HAP-1 (cell line): Measurements from ENCODE around the gene SMC6.

Experiments used
- DNase-seq, 2 experiments: peaks; one replicate each; pipeline ENCODE4 v3.0.0-alpha.2; 2016 to 2020; ENCODE audit warnings: low spot score in 2 of 2
- H3K27me3 ChIP-seq: fragments of 250-450 bp; sonication (Bioruptor Pico); 2 replicates; pipeline ENCODE4 v1.5.1; 2020; ENCODE audit warnings: low read depth, mild to moderate bottlenecking, moderate library complexity
- H3K36me3 ChIP-seq: fragments of 250-450 bp; sonication (Bioruptor Pico); replicated peaks from 2 replicates; pipeline ENCODE4 v1.5.1; 2020; ENCODE audit warnings: mild to moderate bottlenecking
- H3K4me1 ChIP-seq: fragments of 250-450 bp; sonication (Bioruptor Pico); 2 replicates; pipeline ENCODE4 v1.5.1; 2020; ENCODE audit warnings: mild to moderate bottlenecking
- H3K4me3 ChIP-seq: fragments of 250-450 bp; sonication (Bioruptor Pico); 2 replicates; pipeline ENCODE4 v1.5.1; 2020; ENCODE audit warnings: mild to moderate bottlenecking, moderate library complexity
- H3K9me3 ChIP-seq: fragments of 250-450 bp; sonication (Bioruptor Pico); 2 replicates; pipeline ENCODE4 v1.5.1; 2020; ENCODE audit warnings: mild to moderate bottlenecking, moderate library complexity
- in situ Hi-C: fragments of 300-500 bp; cut with MboI; formaldehyde crosslinking; loops from 3 replicates; pipeline ENCODE4 v1.14.3; 2020; ENCODE audit warnings: low sequenced_read_pairs, inconsistent platforms, mixed read lengths

SMC6 gene

DNA sequence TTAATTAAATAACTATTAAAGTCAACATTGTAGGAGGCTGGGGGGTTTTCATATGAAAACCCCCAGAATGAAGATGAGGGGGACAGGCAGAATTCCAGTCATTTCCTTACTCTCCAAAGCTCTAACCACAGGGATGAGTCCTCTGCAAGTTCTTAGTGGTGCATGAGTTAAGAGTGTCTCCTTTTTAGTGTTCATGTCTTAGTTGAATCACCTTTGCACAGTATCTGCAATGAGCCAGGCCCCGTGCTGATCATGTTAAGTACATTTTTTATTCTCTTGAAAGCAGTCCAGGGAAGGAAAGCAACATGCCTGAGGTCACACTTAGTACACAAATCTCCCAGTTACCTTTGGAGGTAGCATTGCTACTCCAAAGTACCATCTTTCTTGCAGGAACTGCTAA lies 36.9 kb upstream of the SMC6 start:
- no peak for DNase-seq
- H3K9me3 ChIP-seq: no peaks in the 10 kb centered on the region
- no peak overlapping the region for H3K4me3 ChIP-seq
- H3K36me3 ChIP-seq: no peaks in the 10 kb centered on the region
- in situ Hi-C loops: no loop called here
- H3K4me1 ChIP-seq: peaks cover 11% of the 10 kb centered on the region
- no peaks in the 10 kb centered on the region for H3K27me3 ChIP-seq

DNA sequence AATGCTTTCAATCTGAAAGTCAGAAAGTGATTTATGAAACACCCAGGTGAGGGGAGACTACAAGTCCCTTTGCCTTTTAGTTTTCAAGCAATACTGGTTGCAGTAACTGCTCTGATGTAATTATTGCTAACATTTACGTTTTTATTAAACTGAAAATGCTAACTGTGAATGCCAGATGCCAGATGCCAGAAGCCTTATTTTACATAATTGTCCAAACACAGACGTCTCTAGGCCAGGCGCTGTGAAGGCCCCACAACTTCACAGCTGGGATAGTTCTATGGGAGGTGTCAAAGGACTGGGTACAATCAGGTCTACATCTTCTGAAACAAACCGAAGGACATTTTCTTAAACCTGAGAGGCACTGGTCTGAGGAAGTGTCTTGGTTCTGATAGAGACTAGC lies 35.2 kb upstream of the SMC6 start:
- peaks cover 3% of the 10 kb centered on the region; the same call in 1 of the 2 replicates for H3K36me3 ChIP-seq
- in situ Hi-C loops: no loop called here
- H3K4me1 ChIP-seq: peaks cover 11% of the 10 kb centered on the region

DNA sequence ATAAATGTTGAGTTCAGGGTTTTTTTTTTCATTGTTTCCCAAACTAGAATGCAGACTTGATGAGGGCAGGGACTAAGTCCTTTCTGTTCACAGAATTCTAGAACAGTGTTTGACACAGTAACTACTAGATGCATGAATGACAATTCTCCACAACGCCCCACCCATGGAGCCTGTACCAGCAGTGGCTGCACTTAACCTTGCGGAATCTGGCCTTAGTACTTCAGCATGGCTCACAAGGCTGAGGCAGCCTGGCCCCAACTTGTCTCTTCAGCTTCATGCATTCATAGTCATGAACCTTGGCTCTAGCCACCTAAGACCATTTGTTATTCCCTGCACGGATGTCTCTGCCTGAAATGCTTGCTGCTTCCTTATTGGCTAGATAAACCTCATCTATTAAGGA lies 33.1 kb upstream of the SMC6 start:
- Histone ChIP-seq H3K9me3 (no peaks in the 10 kb centered on the region), H3K4me3 (no peak overlapping the region), H3K4me1 (peaks cover 11% of the 10 kb centered on the region), H3K27me3 (no peaks in the 10 kb centered on the region), H3K36me3 (peaks cover 11% of the 10 kb centered on the region; the same call in 1 of the 2 replicates)
- in situ Hi-C loops: no loop called here
- no peak for DNase-seq

More for the DNA sequence above, 35.2 kb upstream of the SMC6 start:
- Histone ChIP-seq H3K4me3 (no peak overlapping the region), H3K27me3 (no peaks in the 10 kb centered on the region), H3K9me3 (no peaks in the 10 kb centered on the region)
- DNase-seq: no peak

DNA sequence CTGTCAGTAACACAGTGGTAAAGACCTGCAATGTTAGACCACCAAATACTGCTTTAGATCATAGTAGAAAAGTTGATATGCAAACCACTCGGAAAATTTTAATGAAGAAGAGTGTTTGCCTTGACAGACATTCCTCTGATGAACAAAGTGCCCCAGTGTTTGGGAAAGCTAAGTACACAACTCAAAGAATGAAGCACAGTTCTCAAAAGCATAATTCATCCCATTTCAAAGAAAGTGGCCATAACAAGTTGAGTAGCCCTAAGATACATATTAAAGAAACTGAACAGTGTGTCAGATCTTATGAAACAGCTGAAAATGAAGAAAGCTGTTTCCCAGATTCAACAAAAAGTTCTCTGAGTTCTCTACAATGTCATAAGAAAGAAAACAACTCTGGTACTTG lies 27.9 kb upstream of the SMC6 start:
- H3K4me3 ChIP-seq: no peak overlapping the region
- H3K9me3 ChIP-seq: no peaks in the 10 kb centered on the region
- peaks cover 26% of the 10 kb centered on the region for H3K36me3 ChIP-seq
- no peaks in the 10 kb centered on the region for H3K4me1 ChIP-seq
- no peak for DNase-seq
- in situ Hi-C loops: no loop called here
- H3K27me3 ChIP-seq: no peaks in the 10 kb centered on the region

DNA sequence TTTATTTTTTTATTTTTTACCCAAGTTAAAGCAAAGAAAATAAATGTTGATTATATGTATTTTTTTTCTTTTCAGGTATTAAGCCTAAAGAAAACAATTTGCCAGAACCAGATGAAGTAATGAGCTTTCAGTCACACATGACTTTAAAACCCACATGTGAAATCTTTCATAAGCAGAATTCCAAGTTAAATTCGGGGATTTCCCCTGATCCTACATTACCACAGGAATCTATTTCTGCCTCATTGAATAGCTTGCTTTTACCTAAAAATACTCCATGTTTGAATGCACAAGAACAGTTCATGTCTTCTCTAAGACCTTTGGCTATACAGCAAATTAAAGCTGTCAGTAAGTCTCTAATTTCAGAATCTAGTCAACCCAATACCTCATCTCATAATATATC lies 26.9 kb upstream of the SMC6 start:
- Histone ChIP-seq H3K27me3 (no peaks in the 10 kb centered on the region), H3K4me1 (no peaks in the 10 kb centered on the region), H3K4me3 (no peak overlapping the region), H3K9me3 (no peaks in the 10 kb centered on the region), H3K36me3 (peaks cover 26% of the 10 kb centered on the region)
- in situ Hi-C loops: no loop called here
- DNase-seq: no peak

DNA sequence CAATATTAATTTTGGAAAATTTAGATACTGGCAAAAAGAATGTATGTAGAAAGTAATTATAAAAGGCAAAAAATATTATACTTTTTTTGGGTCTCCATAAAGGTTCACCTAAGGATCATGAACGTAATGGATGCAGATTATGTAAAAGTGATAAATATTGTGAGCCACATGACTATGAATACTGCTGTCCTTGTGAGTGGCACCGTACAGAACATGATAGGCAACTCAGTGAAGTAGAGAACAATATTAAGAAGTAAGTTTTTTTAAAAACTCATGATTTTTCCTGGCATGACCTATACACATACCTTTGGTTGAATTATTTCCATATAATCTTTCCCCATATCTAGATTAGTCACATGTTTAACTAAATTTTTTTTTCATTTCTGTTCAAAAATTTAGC lies 18.9 kb upstream of the SMC6 start:
- Histone ChIP-seq H3K4me1 (no peaks in the 10 kb centered on the region), H3K36me3 (peaks cover 36% of the 10 kb centered on the region), H3K27me3 (no peaks in the 10 kb centered on the region), H3K9me3 (no peaks in the 10 kb centered on the region), H3K4me3 (no peak overlapping the region)
- no peak for DNase-seq
- in situ Hi-C loops: no loop called here

DNA sequence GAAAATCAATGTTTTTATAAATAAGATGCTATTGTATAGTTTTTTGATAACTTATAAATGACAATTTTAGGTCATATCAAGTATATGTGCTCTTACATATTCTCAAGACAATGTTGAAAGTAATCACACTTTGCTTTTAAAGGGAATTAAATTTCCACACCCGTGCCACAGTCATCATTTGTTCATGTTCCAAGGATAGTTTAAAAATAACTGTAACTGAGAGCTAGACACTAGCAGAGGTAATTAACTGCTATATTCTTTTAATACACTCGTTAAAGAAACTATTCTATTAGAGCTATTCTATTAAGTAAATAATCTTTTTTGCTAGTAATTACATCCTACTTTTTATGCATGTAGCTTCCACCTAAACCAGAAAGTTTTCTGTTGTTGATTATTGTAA lies 18.3 kb upstream of the SMC6 start:
- DNase-seq: no peak
- no peaks in the 10 kb centered on the region for H3K9me3 ChIP-seq
- no peak overlapping the region for H3K4me3 ChIP-seq
- in situ Hi-C loops: no loop called here
- H3K27me3 ChIP-seq: no peaks in the 10 kb centered on the region
- peaks cover 35% of the 10 kb centered on the region for H3K36me3 ChIP-seq
- H3K4me1 ChIP-seq: no peaks in the 10 kb centered on the region

DNA sequence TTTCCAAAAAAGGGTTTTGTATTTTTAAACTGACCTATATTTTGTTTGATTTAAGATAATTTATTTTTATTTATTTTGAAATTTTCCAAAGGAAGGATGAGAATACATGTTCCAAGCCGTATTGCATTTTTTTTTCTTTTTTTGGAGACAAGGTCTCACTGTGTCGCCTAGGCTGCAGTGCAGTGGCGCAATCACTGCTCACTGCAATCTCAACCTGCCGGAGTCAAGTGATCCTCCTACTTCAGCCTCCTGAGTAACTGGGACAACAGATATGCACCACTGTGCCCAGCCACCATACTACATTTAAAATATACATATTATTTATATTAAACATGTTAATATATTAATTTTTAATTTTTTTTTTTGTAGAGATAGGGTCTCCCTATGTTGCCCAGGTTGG lies 15.3 kb upstream of the SMC6 start:
- peaks cover 43% of the 10 kb centered on the region for H3K36me3 ChIP-seq
- H3K4me3 ChIP-seq: no peak overlapping the region
- H3K27me3 ChIP-seq: no peaks in the 10 kb centered on the region
- in situ Hi-C loops: no loop called here
- DNase-seq: no peak
- H3K9me3 ChIP-seq: no peaks in the 10 kb centered on the region
- no peaks in the 10 kb centered on the region for H3K4me1 ChIP-seq

DNA sequence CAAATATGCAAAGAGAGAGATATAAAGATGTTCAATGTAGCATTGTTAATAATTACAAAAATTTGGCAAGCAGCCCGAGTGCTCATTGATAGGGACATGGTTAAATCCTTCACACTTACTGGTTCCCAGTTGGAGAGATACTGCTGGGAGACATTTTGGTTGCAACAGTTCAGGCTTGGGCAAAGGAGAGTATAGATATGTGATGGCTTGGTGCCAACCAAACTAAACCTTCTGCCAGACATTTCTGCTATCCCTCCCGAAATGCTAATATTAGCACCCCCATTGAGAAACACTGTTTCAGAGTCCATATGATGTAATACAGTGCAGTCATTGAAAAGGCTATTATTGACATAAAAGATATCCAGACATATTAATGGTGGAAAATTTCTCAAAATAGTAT lies 11.8 kb upstream of the SMC6 start:
- Histone ChIP-seq H3K9me3 (no peaks in the 10 kb centered on the region), H3K27me3 (no peaks in the 10 kb centered on the region), H3K4me3 (no peak overlapping the region), H3K4me1 (no peaks in the 10 kb centered on the region), H3K36me3 (peaks cover 35% of the 10 kb centered on the region)
- in situ Hi-C loops: no loop called here
- no peak for DNase-seq

DNA sequence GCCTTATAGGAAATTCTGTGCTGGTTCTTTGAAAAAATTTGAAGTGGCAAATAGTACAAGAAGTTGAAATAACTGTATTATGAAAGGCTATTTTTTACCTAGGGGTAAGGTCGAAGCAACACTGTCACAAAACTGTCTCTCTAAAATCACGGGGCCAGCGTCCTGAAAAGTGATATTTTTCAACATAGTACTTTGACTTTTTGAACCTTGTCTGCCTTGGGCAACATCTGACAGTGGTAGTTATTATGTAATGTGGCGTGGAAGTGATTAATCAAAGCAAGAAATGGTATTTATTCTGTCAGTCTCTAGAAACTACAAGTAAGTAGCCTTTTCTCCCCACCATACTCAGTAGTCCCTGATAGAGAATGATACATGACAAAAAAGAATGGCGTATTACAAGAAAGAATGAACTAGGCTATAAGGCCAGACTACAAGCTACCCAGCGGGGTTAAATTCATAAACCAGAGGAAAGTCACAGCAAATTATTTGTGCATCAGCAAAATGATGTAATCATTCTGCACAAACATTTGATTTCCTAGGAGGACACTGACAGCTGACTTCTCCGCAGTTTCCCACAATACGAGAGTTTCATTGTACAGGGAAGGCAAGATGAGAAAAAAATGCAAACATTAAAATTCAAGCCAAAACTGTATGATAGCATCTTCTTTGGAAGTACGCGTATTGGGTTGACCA lies 10.2 kb upstream of the SMC6 start:
- in situ Hi-C loops: no loop called here

DNA sequence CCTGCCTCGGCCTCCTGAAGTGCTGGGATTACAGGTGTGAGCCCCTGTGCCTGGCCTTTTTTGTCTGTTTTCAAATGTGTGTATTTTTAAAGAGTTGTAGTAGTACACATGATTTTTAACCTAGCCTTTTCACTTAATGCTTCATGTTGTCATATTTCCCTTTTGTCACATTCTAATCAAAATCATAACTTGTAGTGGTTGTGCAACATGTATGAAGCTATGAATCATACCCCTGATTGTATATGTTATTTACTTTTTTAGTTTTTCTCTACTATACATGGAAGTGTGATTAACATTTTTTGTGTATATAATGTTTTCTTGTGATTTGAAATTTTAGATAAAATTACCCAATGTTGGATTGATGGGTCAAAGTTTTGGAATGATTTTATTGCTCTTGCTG lies 8.8 kb upstream of the SMC6 start:
- Histone ChIP-seq H3K4me1 (peaks cover 21% of the 10 kb centered on the region), H3K36me3 (peaks cover 23% of the 10 kb centered on the region)
- in situ Hi-C loops: no loop called here

More for the DNA sequence above, 10.2 kb upstream of the SMC6 start:
- Histone ChIP-seq H3K4me1 (peaks cover 10% of the 10 kb centered on the region), H3K4me3 (no peak overlapping the region), H3K27me3 (no peaks in the 10 kb centered on the region), H3K36me3 (peaks cover 35% of the 10 kb centered on the region), H3K9me3 (no peaks in the 10 kb centered on the region)
- no peak for DNase-seq

DNA sequence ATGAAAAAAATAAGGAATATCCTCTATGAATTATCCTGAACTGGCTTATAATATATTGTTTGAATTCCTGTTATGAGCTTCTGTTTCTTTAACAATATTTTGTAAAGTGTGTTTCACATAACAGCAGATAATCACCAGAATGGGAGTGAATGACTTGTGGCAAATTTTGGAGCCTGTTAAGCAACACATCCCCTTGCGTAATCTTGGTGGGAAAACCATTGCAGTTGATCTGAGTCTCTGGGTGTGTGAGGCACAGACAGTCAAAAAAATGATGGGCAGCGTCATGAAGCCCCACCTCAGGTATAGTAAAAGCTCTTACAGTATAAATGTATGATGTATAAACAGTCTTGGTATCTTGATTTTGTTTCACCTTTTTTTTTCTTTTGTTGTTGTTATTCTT lies 6.2 kb upstream of the SMC6 start:
- in situ Hi-C loops: no loop called here
- Histone ChIP-seq H3K4me3 (no peak overlapping the region), H3K36me3 (peaks cover 10% of the 10 kb centered on the region), H3K27me3 (no peaks in the 10 kb centered on the region), H3K4me1 (peaks cover 37% of the 10 kb centered on the region), H3K9me3 (no peaks in the 10 kb centered on the region)
- DNase-seq: no peak

More for the DNA sequence above, 8.8 kb upstream of the SMC6 start:
- no peaks in the 10 kb centered on the region for H3K9me3 ChIP-seq
- H3K27me3 ChIP-seq: no peaks in the 10 kb centered on the region
- H3K4me3 ChIP-seq: no peak overlapping the region
- DNase-seq: no peak

DNA sequence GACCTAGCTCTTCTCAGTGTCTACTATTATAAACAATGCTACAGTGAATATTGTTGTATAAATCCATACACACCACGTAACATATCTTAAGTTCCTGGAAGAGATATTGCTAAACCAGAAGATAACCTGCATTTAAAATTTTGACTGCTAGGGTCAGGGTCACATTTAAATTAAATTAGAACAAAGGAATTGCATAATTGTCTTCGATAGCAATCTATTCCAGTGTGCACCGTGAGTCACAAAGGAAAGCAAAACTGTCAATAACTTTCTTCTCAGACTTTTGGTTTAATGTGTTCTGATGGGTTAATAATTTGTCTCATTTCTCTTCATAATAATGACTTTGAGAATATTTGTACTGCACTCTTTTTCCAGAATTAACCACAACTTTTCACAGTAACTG lies 4.5 kb upstream of the SMC6 start:
- Histone ChIP-seq H3K27me3 (no peaks in the 10 kb centered on the region), H3K9me3 (no peaks in the 10 kb centered on the region), H3K36me3 (peaks cover 9% of the 10 kb centered on the region; the same call in 1 of the 2 replicates), H3K4me3 (no peak overlapping the region), H3K4me1 (peaks cover 38% of the 10 kb centered on the region)
- DNase-seq: no peak
- in situ Hi-C loops: no loop called here

DNA sequence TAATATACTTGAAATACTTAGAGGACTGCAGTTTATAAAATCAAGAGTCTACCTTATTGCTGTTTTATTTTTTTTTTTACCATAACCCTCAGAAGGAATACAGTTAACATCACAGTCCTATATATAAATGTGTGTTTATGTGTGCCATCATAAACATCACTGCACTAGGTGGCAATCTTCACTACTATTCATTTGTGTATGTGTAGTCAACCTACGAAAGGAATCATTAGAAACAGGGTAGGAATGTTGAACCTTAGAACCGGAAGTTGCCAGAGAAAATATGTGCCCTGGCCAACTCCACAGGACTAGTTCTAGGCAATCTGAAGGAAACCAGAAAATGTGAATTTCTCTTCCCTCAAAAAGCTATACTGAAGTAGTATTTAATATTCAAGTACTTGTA lies 3.7 kb upstream of the SMC6 start:
- H3K4me3 ChIP-seq: no peak overlapping the region
- 0 out of 2 replicates have a peak, but pooled peaks cover 5% of the 10 kb centered on the region for H3K36me3 ChIP-seq
- DNase-seq: peak in 1 of 2 experiments; percentile 21
- H3K4me1 ChIP-seq: peaks cover 41% of the 10 kb centered on the region
- no peaks in the 10 kb centered on the region for H3K27me3 ChIP-seq
- in situ Hi-C loops: no loop called here
- no peaks in the 10 kb centered on the region for H3K9me3 ChIP-seq

DNA sequence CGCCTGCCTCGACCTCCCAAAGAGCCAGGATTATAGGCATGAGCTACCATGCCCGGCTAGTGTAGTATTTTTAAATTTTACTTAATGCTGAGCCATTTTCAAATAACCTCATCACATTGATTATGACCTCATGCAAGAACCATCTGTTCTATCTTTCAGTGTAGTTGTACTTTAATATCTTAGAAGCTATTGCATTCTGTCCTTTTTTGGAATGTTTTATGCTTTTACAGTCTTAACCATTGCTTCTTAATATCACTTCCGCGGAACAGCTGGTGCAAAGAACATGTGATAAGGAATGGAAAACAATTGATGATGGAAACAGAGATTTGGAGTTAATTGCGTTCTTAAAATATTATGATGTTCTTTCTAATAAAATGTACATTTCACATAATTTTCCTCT lies 3.1 kb upstream of the SMC6 start:
- Histone ChIP-seq H3K36me3 (0 out of 2 replicates have a peak, but pooled peaks cover 4% of the 10 kb centered on the region), H3K4me3 (no peak overlapping the region), H3K4me1 (peaks cover 46% of the 10 kb centered on the region), H3K9me3 (no peaks in the 10 kb centered on the region), H3K27me3 (no peaks in the 10 kb centered on the region)
- in situ Hi-C loops: no loop called here
- no peak for DNase-seq
